ENCODE data around the gene VTCN1. TPM values are rescaled to one million over a fixed set of nuclear protein-coding genes. Genes with fewer than 3 reads are reported as not detected.

The VTCN1 gene
- total and polyA plus RNA-seq, 2 of the 13 experiments (the other 11 are each of a cell fraction or from before 2014, with no cell fraction given), result not detected

DNA sequence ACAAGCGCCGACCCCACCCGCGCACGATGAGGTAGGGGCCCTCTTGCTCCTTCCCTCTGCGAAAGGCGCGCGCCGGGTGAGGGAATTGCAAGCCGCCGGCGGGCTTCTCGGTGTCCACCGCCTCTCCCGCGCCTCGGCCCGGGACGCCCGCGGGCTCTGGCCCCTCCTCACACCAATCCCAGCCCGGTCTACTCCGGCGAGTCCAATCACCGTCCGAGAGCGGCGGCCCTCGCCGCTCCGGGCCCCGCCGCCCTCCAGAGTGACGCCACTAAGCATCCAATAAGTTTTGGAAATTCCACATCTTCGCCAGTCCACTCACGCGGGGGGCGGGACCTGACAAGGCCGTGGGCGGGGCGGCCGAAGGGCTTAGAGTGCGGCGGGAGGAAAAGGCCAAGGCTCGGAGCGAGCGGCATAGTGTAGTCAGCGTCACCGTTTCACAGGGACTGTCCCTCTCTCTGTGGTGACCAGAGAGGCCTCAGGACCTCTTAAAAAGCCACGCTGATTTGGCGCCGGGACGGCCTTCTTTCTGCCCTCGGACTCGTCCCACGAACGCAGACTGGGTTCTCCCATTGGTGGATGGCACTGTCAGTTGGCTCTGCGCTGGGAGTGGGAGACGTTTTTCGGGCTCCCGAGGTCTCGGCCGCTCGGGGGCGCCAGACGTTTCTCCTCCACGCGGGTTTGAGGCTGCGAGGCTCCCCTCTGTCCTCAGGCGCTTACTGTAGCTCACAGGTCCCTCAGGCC lies 89.0 kb downstream of the VTCN1 start, which contains the start of gene TRIM45 (continued):
- TF ChIP-seq, protein P1, sequence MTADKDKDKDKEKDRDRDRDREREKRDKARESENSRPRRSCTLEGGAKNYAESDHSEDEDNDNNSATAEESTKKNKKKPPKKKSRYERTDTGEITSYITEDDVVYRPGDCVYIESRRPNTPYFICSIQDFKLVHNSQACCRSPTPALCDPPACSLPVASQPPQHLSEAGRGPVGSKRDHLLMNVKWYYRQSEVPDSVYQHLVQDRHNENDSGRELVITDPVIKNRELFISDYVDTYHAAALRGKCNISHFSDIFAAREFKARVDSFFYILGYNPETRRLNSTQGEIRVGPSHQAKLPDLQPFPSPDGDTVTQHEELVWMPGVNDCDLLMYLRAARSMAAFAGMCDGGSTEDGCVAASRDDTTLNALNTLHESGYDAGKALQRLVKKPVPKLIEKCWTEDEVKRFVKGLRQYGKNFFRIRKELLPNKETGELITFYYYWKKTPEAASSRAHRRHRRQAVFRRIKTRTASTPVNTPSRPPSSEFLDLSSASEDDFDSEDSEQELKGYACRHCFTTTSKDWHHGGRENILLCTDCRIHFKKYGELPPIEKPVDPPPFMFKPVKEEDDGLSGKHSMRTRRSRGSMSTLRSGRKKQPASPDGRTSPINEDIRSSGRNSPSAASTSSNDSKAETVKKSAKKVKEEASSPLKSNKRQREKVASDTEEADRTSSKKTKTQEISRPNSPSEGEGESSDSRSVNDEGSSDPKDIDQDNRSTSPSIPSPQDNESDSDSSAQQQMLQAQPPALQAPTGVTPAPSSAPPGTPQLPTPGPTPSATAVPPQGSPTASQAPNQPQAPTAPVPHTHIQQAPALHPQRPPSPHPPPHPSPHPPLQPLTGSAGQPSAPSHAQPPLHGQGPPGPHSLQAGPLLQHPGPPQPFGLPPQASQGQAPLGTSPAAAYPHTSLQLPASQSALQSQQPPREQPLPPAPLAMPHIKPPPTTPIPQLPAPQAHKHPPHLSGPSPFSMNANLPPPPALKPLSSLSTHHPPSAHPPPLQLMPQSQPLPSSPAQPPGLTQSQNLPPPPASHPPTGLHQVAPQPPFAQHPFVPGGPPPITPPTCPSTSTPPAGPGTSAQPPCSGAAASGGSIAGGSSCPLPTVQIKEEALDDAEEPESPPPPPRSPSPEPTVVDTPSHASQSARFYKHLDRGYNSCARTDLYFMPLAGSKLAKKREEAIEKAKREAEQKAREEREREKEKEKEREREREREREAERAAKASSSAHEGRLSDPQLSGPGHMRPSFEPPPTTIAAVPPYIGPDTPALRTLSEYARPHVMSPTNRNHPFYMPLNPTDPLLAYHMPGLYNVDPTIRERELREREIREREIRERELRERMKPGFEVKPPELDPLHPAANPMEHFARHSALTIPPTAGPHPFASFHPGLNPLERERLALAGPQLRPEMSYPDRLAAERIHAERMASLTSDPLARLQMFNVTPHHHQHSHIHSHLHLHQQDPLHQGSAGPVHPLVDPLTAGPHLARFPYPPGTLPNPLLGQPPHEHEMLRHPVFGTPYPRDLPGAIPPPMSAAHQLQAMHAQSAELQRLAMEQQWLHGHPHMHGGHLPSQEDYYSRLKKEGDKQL (CRISPR knock-in tag; IDR thresholded peaks at IDR 0.05; ENCODE audit: low read depth), result no peak
- TF ChIP-seq, protein P2, sequence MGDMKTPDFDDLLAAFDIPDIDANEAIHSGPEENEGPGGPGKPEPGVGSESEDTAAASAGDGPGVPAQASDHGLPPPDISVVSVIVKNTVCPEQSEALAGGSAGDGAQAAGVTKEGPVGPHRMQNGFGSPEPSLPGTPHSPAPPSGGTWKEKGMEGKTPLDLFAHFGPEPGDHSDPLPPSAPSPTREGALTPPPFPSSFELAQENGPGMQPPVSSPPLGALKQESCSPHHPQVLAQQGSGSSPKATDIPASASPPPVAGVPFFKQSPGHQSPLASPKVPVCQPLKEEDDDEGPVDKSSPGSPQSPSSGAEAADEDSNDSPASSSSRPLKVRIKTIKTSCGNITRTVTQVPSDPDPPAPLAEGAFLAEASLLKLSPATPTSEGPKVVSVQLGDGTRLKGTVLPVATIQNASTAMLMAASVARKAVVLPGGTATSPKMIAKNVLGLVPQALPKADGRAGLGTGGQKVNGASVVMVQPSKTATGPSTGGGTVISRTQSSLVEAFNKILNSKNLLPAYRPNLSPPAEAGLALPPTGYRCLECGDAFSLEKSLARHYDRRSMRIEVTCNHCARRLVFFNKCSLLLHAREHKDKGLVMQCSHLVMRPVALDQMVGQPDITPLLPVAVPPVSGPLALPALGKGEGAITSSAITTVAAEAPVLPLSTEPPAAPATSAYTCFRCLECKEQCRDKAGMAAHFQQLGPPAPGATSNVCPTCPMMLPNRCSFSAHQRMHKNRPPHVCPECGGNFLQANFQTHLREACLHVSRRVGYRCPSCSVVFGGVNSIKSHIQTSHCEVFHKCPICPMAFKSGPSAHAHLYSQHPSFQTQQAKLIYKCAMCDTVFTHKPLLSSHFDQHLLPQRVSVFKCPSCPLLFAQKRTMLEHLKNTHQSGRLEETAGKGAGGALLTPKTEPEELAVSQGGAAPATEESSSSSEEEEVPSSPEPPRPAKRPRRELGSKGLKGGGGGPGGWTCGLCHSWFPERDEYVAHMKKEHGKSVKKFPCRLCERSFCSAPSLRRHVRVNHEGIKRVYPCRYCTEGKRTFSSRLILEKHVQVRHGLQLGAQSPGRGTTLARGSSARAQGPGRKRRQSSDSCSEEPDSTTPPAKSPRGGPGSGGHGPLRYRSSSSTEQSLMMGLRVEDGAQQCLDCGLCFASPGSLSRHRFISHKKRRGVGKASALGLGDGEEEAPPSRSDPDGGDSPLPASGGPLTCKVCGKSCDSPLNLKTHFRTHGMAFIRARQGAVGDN (CRISPR knock-in tag; IDR thresholded peaks at IDR 0.05), result peak; percentile 83
- TF ChIP-seq BORCS8-MEF2B (CRISPR knock-in tag; IDR thresholded peaks at IDR 0.05), result no peak
- TF ChIP-seq ZNF766 (CRISPR knock-in tag; IDR thresholded peaks at IDR 0.05; ENCODE audit: borderline replicate concordance), result no peak
- TF ChIP-seq, protein P3, sequence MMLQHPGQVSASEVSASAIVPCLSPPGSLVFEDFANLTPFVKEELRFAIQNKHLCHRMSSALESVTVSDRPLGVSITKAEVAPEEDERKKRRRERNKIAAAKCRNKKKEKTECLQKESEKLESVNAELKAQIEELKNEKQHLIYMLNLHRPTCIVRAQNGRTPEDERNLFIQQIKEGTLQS (CRISPR knock-in tag; IDR thresholded peaks at IDR 0.05), result no peak
- 0 out of 2 replicates have a peak, but pooled peaks have one; percentile 44 for TF ChIP-seq ZNF430 (CRISPR knock-in tag; IDR thresholded peaks at IDR 0.05)
- TF ChIP-seq, protein P4, sequence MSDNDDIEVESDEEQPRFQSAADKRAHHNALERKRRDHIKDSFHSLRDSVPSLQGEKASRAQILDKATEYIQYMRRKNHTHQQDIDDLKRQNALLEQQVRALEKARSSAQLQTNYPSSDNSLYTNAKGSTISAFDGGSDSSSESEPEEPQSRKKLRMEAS (IDR thresholded peaks at IDR 0.05), result peak; percentile 90
- TF ChIP-seq, protein P5, sequence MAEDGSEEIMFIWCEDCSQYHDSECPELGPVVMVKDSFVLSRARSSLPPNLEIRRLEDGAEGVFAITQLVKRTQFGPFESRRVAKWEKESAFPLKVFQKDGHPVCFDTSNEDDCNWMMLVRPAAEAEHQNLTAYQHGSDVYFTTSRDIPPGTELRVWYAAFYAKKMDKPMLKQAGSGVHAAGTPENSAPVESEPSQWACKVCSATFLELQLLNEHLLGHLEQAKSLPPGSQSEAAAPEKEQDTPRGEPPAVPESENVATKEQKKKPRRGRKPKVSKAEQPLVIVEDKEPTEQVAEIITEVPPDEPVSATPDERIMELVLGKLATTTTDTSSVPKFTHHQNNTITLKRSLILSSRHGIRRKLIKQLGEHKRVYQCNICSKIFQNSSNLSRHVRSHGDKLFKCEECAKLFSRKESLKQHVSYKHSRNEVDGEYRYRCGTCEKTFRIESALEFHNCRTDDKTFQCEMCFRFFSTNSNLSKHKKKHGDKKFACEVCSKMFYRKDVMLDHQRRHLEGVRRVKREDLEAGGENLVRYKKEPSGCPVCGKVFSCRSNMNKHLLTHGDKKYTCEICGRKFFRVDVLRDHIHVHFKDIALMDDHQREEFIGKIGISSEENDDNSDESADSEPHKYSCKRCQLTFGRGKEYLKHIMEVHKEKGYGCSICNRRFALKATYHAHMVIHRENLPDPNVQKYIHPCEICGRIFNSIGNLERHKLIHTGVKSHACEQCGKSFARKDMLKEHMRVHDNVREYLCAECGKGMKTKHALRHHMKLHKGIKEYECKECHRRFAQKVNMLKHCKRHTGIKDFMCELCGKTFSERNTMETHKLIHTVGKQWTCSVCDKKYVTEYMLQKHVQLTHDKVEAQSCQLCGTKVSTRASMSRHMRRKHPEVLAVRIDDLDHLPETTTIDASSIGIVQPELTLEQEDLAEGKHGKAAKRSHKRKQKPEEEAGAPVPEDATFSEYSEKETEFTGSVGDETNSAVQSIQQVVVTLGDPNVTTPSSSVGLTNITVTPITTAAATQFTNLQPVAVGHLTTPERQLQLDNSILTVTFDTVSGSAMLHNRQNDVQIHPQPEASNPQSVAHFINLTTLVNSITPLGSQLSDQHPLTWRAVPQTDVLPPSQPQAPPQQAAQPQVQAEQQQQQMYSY (CRISPR knock-in tag; IDR thresholded peaks at IDR 0.05), result no peak
- no peak for TF ChIP-seq SIN3B (IDR thresholded peaks at IDR 0.05; ENCODE audit: low read length)
- TF ChIP-seq ZNF296 (CRISPR knock-in tag; conservative IDR thresholded peaks at IDR 0.05), result no peak
- TF ChIP-seq TBX2 (CRISPR knock-in tag; IDR thresholded peaks at IDR 0.05; ENCODE audit: borderline replicate concordance), result peak; percentile 60; the same call in 1 of the 2 replicates

All from HepG2 (cell line).